Liver (tissue), 9 donors: ENCODE measurements around the gene NDUFA12. TPM values are rescaled to one million over a fixed set of nuclear protein-coding genes. Genes with fewer than 3 reads are reported as not detected.

Source experiments
- DNase-seq: peaks from one replicate; pipeline ENCODE4 v3.0.0-alpha.2; 2017; ENCODE audit warnings: low spot score
- H3K27ac ChIP-seq, 2 donors: one replicate each; pipeline ENCODE4 v1.7.0; 2013; ENCODE audit warnings: inconsistent platforms in 2 of 2, low read length in 2 of 2, control low read depth in 1 of 2, low read depth in 1 of 2, mild to moderate bottlenecking in 1 of 2
- H3K27me3 ChIP-seq, 4 donors: one replicate each; pipeline versions ENCODE4 v1.6.1 to v1.7.0; 2013; ENCODE audit warnings: low read length in 3 of 4, inconsistent platforms in 1 of 4, mild to moderate bottlenecking in 1 of 4, moderate library complexity in 1 of 4; ENCODE audit not compliant: control insufficient read depth in 4 of 4, insufficient read depth in 4 of 4
- H3K36me3 ChIP-seq, 4 donors: one replicate each; pipeline versions ENCODE4 v1.6.1 to v1.7.0; 2013; ENCODE audit warnings: low read length in 3 of 4, mild to moderate bottlenecking in 3 of 4, low read depth in 1 of 4, moderate library complexity in 1 of 4; ENCODE audit not compliant: control insufficient read depth in 4 of 4, insufficient read depth in 3 of 4
- H3K4me1 ChIP-seq, 4 donors: one replicate each; pipeline versions ENCODE4 v1.6.1 to v1.7.0; 2013; ENCODE audit warnings: low read length in 3 of 4, mild to moderate bottlenecking in 3 of 4, moderate library complexity in 1 of 4; ENCODE audit not compliant: control insufficient read depth in 4 of 4, insufficient read depth in 4 of 4
- H3K4me3 ChIP-seq, 3 donors: one replicate each; pipeline versions ENCODE4 v1.6.1 to v1.7.0; 2013; ENCODE audit warnings: low read length in 3 of 3, control low read depth in 1 of 3, low read depth in 1 of 3, mild to moderate bottlenecking in 1 of 3
- H3K9ac ChIP-seq, 2 donors: one replicate each; pipeline ENCODE4 v1.7.0; 2013; ENCODE audit warnings: low read length in 2 of 2, mild to moderate bottlenecking in 2 of 2, moderate library complexity in 2 of 2, control low read depth in 1 of 2, low read depth in 1 of 2
- H3K9me3 ChIP-seq, 4 donors: one replicate each; pipeline versions ENCODE4 v1.6.1 to v1.7.0; 2013; ENCODE audit warnings: low read length in 3 of 4; ENCODE audit not compliant: control insufficient read depth in 4 of 4
- ATF3 ChIP-seq: IDR thresholded peaks from 2 replicates; pipeline ENCODE4 v1.6.1; 2016; ENCODE audit warnings: antibody characterized with exemption
- CTCF ChIP-seq: fragments of 150-350 bp; IDR thresholded peaks from 2 replicates; pipeline ENCODE4 v1.5.1; 2017; ENCODE audit warnings: improper control_type of control experiment, low read depth, low read length; ENCODE audit not compliant: missing input control
- EGR1 ChIP-seq, 2 donors: IDR thresholded peaks; 2 replicates each; pipeline ENCODE4 v1.6.1; 2016 to 2018; ENCODE audit warnings: antibody characterized with exemption in 2 of 2, low read depth in 2 of 2
- FOXA1 ChIP-seq: IDR thresholded peaks from 2 replicates; pipeline ENCODE4 v1.6.1; 2016; ENCODE audit warnings: antibody characterized with exemption
- FOXA2 ChIP-seq: IDR thresholded peaks from 2 replicates; pipeline ENCODE4 v1.6.1; 2016; ENCODE audit warnings: antibody characterized with exemption
- HNF4A ChIP-seq, 2 donors: conservative IDR thresholded peaks; 2 replicates each; pipeline ENCODE4 v1.6.1; 2016; ENCODE audit warnings: antibody characterized with exemption in 2 of 2, mild to moderate bottlenecking in 2 of 2
- HNF4G ChIP-seq: IDR thresholded peaks from 2 replicates; pipeline ENCODE4 v1.6.1; 2016; ENCODE audit warnings: antibody characterized with exemption
- JUND ChIP-seq, 2 donors: IDR thresholded peaks; 2 replicates each; pipeline ENCODE4 v1.6.1; 2016; ENCODE audit warnings: antibody characterized with exemption in 2 of 2
- NR2F2 ChIP-seq: IDR thresholded peaks from 2 replicates; pipeline ENCODE4 v1.6.1; 2016; ENCODE audit warnings: antibody characterized with exemption
- RAD21 ChIP-seq, 2 donors: IDR thresholded peaks; 2 replicates each; pipeline ENCODE4 v1.6.1; 2016; ENCODE audit warnings: antibody characterized with exemption in 2 of 2, mild to moderate bottlenecking in 2 of 2
- TAF1 ChIP-seq: conservative IDR thresholded peaks from 2 replicates; pipeline ENCODE4 v1.6.1; 2016; ENCODE audit warnings: antibody characterized with exemption, mild to moderate bottlenecking
- YY1 ChIP-seq: IDR thresholded peaks from 2 replicates; pipeline ENCODE4 v1.6.1; 2016; ENCODE audit warnings: antibody characterized with exemption, mild to moderate bottlenecking
- WGBS: extraction: QIAGEN DNeasy Blood & Tissue Kit; methylation state at CpG from one replicate; pipeline ENCODE4 v1.1.7; 2013; 5-methylcytosine and 5-hydroxymethylcytosine counted together
- polyA plus RNA-seq, 2 donors: library from polyadenylated mRNA; stranded (reverse) in 1 of 2; unstranded in 1 of 2; fragments of 200-250 nt in 1 of 2; fragments of >200 nt in 1 of 2; fragmentation: Nextera tagmentation in 1 of 2; extraction: Ambion mirVana in 1 of 2; gene quantifications; one replicate each; pipeline versions ENCODE4 v1.2.1 to v1.2.3, GENCODE V29; 2013 to 2015
- total RNA-seq, 2 donors: library from RNA; depleted of rRNA; stranded (reverse); fragments of >200 nt; gene quantifications; one replicate each; pipeline ENCODE4 v1.2.3, GENCODE V29; 2014
- TF ChIP-seq, protein P1 (sequence below): IDR thresholded peaks from 2 replicates; pipeline ENCODE4 v1.6.1; 2016; ENCODE audit warnings: antibody characterized with exemption
- TF ChIP-seq, protein P2 (sequence below): IDR thresholded peaks from 2 replicates; pipeline ENCODE4 v1.6.1; 2016; ENCODE audit warnings: antibody characterized with exemption
- TF ChIP-seq, protein P3 (sequence below): IDR thresholded peaks from 2 replicates; pipeline ENCODE4 v1.6.1; 2016; ENCODE audit warnings: antibody characterized with exemption, mild to moderate bottlenecking
- donor health status: healthy.
- donor health status: healthy.
- donor health status: healthy.
- donor health status: healthy.
- donor health status: healthy.

Gene NDUFA12
- total and polyA plus RNA-seq, 4 donors: 34.8 to 91.8 (median 57.4) TPM

GRCh38 chr12:94979941-94980340 lies 23.6 kb downstream of the NDUFA12 start:
- Histone ChIP-seq H3K9me3 (no peaks in the 10 kb centered on the region), H3K36me3 (no peaks in the 10 kb centered on the region), H3K27ac (no peak overlapping the region), H3K4me3 (no peak overlapping the region), H3K4me1 (no peaks in the 10 kb centered on the region), H3K9ac (no peak overlapping the region), H3K27me3 (no peaks in the 10 kb centered on the region)
- DNase-seq: no peak
- TF ChIP-seq FOXA2 (no peak), ATF3 (no peak), CTCF (no peak), HNF4G (no peak)
- TF ChIP-seq, protein P1, sequence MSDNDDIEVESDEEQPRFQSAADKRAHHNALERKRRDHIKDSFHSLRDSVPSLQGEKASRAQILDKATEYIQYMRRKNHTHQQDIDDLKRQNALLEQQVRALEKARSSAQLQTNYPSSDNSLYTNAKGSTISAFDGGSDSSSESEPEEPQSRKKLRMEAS: no peak
- 87% methylated on average over 4 of the region's 4 CpGs for WGBS

GRCh38 chr12:94977766-94978468 lies 25.6 kb downstream of the NDUFA12 start:
- DNase-seq: no peak
- no peaks in the 10 kb centered on the region for H3K9me3 ChIP-seq
- no peak overlapping the region for H3K27ac ChIP-seq
- H3K4me3 ChIP-seq: no peak overlapping the region
- TF ChIP-seq NR2F2: no peak
- TF ChIP-seq, protein P2, sequence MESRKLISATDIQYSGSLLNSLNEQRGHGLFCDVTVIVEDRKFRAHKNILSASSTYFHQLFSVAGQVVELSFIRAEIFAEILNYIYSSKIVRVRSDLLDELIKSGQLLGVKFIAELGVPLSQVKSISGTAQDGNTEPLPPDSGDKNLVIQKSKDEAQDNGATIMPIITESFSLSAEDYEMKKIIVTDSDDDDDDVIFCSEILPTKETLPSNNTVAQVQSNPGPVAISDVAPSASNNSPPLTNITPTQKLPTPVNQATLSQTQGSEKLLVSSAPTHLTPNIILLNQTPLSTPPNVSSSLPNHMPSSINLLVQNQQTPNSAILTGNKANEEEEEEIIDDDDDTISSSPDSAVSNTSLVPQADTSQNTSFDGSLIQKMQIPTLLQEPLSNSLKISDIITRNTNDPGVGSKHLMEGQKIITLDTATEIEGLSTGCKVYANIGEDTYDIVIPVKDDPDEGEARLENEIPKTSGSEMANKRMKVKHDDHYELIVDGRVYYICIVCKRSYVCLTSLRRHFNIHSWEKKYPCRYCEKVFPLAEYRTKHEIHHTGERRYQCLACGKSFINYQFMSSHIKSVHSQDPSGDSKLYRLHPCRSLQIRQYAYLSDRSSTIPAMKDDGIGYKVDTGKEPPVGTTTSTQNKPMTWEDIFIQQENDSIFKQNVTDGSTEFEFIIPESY: no peak
- TF ChIP-seq ATF3: no peak
- TF ChIP-seq YY1: no peak
- no peak for TF ChIP-seq EGR1 (IDR thresholded peaks at IDR 0.05; ENCODE audit: low read depth in 2 of 2)
- TF ChIP-seq, protein P3, sequence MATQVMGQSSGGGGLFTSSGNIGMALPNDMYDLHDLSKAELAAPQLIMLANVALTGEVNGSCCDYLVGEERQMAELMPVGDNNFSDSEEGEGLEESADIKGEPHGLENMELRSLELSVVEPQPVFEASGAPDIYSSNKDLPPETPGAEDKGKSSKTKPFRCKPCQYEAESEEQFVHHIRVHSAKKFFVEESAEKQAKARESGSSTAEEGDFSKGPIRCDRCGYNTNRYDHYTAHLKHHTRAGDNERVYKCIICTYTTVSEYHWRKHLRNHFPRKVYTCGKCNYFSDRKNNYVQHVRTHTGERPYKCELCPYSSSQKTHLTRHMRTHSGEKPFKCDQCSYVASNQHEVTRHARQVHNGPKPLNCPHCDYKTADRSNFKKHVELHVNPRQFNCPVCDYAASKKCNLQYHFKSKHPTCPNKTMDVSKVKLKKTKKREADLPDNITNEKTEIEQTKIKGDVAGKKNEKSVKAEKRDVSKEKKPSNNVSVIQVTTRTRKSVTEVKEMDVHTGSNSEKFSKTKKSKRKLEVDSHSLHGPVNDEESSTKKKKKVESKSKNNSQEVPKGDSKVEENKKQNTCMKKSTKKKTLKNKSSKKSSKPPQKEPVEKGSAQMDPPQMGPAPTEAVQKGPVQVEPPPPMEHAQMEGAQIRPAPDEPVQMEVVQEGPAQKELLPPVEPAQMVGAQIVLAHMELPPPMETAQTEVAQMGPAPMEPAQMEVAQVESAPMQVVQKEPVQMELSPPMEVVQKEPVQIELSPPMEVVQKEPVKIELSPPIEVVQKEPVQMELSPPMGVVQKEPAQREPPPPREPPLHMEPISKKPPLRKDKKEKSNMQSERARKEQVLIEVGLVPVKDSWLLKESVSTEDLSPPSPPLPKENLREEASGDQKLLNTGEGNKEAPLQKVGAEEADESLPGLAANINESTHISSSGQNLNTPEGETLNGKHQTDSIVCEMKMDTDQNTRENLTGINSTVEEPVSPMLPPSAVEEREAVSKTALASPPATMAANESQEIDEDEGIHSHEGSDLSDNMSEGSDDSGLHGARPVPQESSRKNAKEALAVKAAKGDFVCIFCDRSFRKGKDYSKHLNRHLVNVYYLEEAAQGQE: no peak
- TF ChIP-seq CTCF: no peak
- TF ChIP-seq HNF4A (conservative IDR thresholded peaks at IDR 0.05): no peak
- TF ChIP-seq TAF1: no peak
- TF ChIP-seq JUND (IDR thresholded peaks at IDR 0.05): no peak
- no peak for TF ChIP-seq FOXA1
- no peak for TF ChIP-seq RAD21 (IDR thresholded peaks at IDR 0.05)
- TF ChIP-seq FOXA2: no peak
- 95% methylated on average over 4 of the region's 4 CpGs for WGBS
- H3K27me3 ChIP-seq: no peaks in the 10 kb centered on the region
- no peaks in the 10 kb centered on the region for H3K4me1 ChIP-seq
- H3K36me3 ChIP-seq: no peaks in the 10 kb centered on the region
- no peak overlapping the region for H3K9ac ChIP-seq
